Keratinocyte (primary cell): ENCODE measurements around the gene C2. TPM values are rescaled to one million over a fixed set of nuclear protein-coding genes. Genes with fewer than 3 reads are reported as not detected.

Source experiments
- DNase-seq: peaks from one replicate; pipeline ENCODE4 v3.0.0-alpha.2; 2011; ENCODE audit warnings: low read depth, missing footprints, low spot score
- FAIRE-seq: peaks from 2 replicates; lab custom pipeline; 2011; peaks lifted over from hg19 to GRCh38; lab: Jason Lieb, UNC
- H2AFZ ChIP-seq: 2 replicates; pipeline ENCODE4 v1.6.0; 2012; ENCODE audit warnings: low read length, control low read depth, inconsistent platforms; ENCODE audit not compliant: control insufficient read depth
- H3K27ac ChIP-seq: 2 replicates; pipeline ENCODE4 v1.5.1; 2011; ENCODE audit warnings: low read length; ENCODE audit not compliant: control insufficient read depth, insufficient read depth
- H3K27me3 ChIP-seq: 3 replicates; pipeline ENCODE4 v1.6.0; 2011; ENCODE audit warnings: low read length; ENCODE audit not compliant: control insufficient read depth, insufficient read depth; ENCODE audit errors: extremely low read depth
- H3K36me3 ChIP-seq, 2 experiments: 2 replicates in 1 of 2; 3 replicates in 1 of 2; pipeline ENCODE4 v1.5.1; 2011; ENCODE audit warnings: low read length in 2 of 2, mild to moderate bottlenecking in 1 of 2; ENCODE audit not compliant: control insufficient read depth in 2 of 2, insufficient read depth in 2 of 2; ENCODE audit errors: extremely low read depth in 1 of 2
- H3K4me1 ChIP-seq: 3 replicates; pipeline ENCODE4 v1.5.1; 2011; ENCODE audit warnings: low read length; ENCODE audit not compliant: control insufficient read depth, insufficient read depth; ENCODE audit errors: extremely low read depth
- H3K4me2 ChIP-seq: 3 replicates; pipeline ENCODE4 v1.6.0; 2011; ENCODE audit warnings: low read depth, low read length; ENCODE audit not compliant: control insufficient read depth, insufficient read depth; ENCODE audit errors: extremely low read depth
- H3K4me3 ChIP-seq, 3 experiments: fragments of 200-600 bp in 1 of 3; sonication (generic) in 1 of 3; 2 replicates in 2 of 3; 3 replicates in 1 of 3; pipeline ENCODE4 v1.5.1; 2011 to 2016; ENCODE audit warnings: low read length in 3 of 3, mild to moderate bottlenecking in 3 of 3, control low read depth in 2 of 3, inconsistent platforms in 1 of 3, low read depth in 1 of 3, mixed read lengths in 1 of 3, mixed run types in 1 of 3, moderate library complexity in 1 of 3; ENCODE audit not compliant: control insufficient read depth in 2 of 3, insufficient read depth in 2 of 3; ENCODE audit errors: extremely low read depth in 1 of 3
- H3K79me2 ChIP-seq: 2 replicates; pipeline ENCODE4 v1.6.0; 2012; ENCODE audit warnings: low read length; ENCODE audit not compliant: control insufficient read depth, insufficient read depth
- H3K9ac ChIP-seq: 3 replicates; pipeline ENCODE4 v1.6.0; 2011; ENCODE audit warnings: low read length; ENCODE audit not compliant: control insufficient read depth, insufficient read depth; ENCODE audit errors: extremely low read depth
- H3K9me1 ChIP-seq: 3 replicates; pipeline ENCODE4 v1.6.0; 2011; ENCODE audit warnings: low read length; ENCODE audit not compliant: control insufficient read depth, insufficient read depth; ENCODE audit errors: extremely low read depth
- H3K9me3 ChIP-seq: 2 replicates; pipeline ENCODE4 v1.5.1; 2012; ENCODE audit warnings: low read depth, low read length; ENCODE audit not compliant: control insufficient read depth
- H4K20me1 ChIP-seq: 3 replicates; pipeline ENCODE4 v1.6.0; 2011; ENCODE audit warnings: low read length; ENCODE audit not compliant: control insufficient read depth, insufficient read depth; ENCODE audit errors: extremely low read depth
- CTCF ChIP-seq, 3 experiments: IDR thresholded peaks in 1 of 3; conservative IDR thresholded peaks in 1 of 3; optimal IDR thresholded peaks in 1 of 3; 2 replicates in 2 of 3; 3 replicates in 1 of 3; pipeline versions ENCODE3 to v1.5.1; 2011; ENCODE audit warnings: low read length in 3 of 3, mild to moderate bottlenecking in 3 of 3, moderate library complexity in 2 of 3, control low read depth in 1 of 3, inconsistent platforms in 1 of 3; ENCODE audit not compliant: insufficient read depth in 2 of 3; ENCODE audit errors: extremely low read depth in 1 of 3
- EZH2 ChIP-seq: IDR thresholded peaks from one replicate; pipeline ENCODE4 v1.6.1; 2012; ENCODE audit warnings: inconsistent platforms, mild to moderate bottlenecking, low read length, moderate library complexity
- dilution Hi-C: fragments of 300-500 bp; cut with MboI; formaldehyde crosslinking; loops from one replicate; pipeline ENCODE4 v1.7.0; 2020; ENCODE audit warnings: low sequenced_read_pairs; ENCODE audit not compliant: extremely low pct_ligation_motif_present
- polyA minus RNA-seq, 3 experiments: library from RNA; depleted of rRNA, polyadenylated mRNA; stranded (reverse); fragments of >200 nt; gene quantifications; 1 replicate in 1 of 3; 2 replicates in 1 of 3; 3 replicates in 1 of 3; pipeline ENCODE4 v1.2.3, GENCODE V29; 2011
- polyA plus RNA-seq, 5 experiments: library from polyadenylated mRNA; depleted of rRNA in 3 of 5; stranded (reverse) in 3 of 5; stranded (forward) in 1 of 5; unstranded in 1 of 5; fragments of >200 nt; gene quantifications; 1 replicate in 1 of 5; 2 replicates in 3 of 5; 3 replicates in 1 of 5; pipeline versions ENCODE4 v1.2.1 to v1.2.3, GENCODE V29; 2011 to 2012; ENCODE audit warnings: missing spikeins in 2 of 5, low read depth in 1 of 5, low replicate concordance in 1 of 5

C2 gene
- 0.04 TPM in 1 of 3 replicates, not detected in the others for polyA plus RNA-seq
- 0.46 TPM for polyA plus RNA-seq (2011; ENCODE audit: low read depth)
- polyA plus RNA-seq (2011; cell fraction: cytosol; rRNA removed), result not detected in 2 replicates
- polyA plus RNA-seq (2011; cell fraction: nucleus; rRNA removed), result 0.20 and 0.24 TPM in 2 replicates
- polyA plus RNA-seq (2012; ENCODE audit: low replicate concordance), result 1.0 TPM in 1 of 2 replicates, not detected in the other
- polyA minus RNA-seq, result not detected in 3 replicates
- not detected for polyA minus RNA-seq (2011; cell fraction: cytosol; rRNA and poly(A)+ RNA removed)
- polyA minus RNA-seq (2011; cell fraction: nucleus; rRNA and poly(A)+ RNA removed), result not detected in 2 replicates

- Histone ChIP-seq H3K4me2 (no peak within 1 kb of the TSS), H3K4me3 (no peak within 1 kb of the TSS), H3K9me3 (no peaks in the 10 kb centered on the region), H3K27me3 (peaks cover 7% of the 10 kb centered on the region), H3K79me2 (no peaks in the 10 kb centered on the region), H3K27ac (no peak within 1 kb of the TSS), H4K20me1 (no peaks in the 10 kb centered on the region), H3K36me3 (no peaks in the 10 kb centered on the region), H3K9ac (no peak within 1 kb of the TSS), H3K4me1 (no peaks in the 10 kb centered on the region), H2AFZ (no peak within 1 kb of the TSS), H3K9me1 (no peaks in the 10 kb centered on the region)
- DNase-seq (no peak), FAIRE-seq (no peak)
- dilution Hi-C loops, result no loop called here
- TF ChIP-seq EZH2, result no peak
- TF ChIP-seq CTCF (optimal IDR thresholded peaks at IDR 0.05 in 1 of 3, IDR thresholded peaks at IDR 0.05 in 1 of 3, conservative IDR thresholded peaks at IDR 0.05 in 1 of 3; ENCODE audit: extremely low read depth in 1 of 3, insufficient read depth in 2 of 3, low read length in 3 of 3), result no peak
These were observed at the start of gene C2 for GRCh38 chr6:31927242-31927862. C2 (plus strand) TSS chr6:31927717; CDS start chr6:31927753, 36 bp downstream.

DNA sequence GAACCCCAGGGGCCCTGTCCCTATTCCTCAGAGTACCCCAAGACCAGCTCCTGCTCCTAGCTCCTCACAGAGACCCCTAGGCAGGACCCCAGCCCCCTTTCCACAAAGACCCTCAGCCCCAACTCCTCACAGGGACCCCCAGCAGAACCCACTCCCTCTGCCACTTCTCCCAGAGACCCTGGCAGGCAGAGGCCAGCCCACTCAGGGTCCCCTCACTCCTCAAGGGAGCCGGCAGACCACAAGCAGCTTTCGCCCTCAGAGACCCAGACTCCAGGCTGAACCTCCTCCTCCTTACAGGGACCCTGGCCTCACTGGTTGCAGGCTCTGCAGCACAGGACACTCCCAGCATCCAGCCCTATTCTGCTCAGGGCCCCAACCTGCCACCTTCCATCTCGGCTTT is 49.3 kb upstream of the C2 start:
- H3K9me1 ChIP-seq, result no peaks in the 10 kb centered on the region
- dilution Hi-C loops, result no loop called here
- no peak overlapping the region for H2AFZ ChIP-seq
- no peaks in the 10 kb centered on the region for H3K9me3 ChIP-seq
- H3K27me3 ChIP-seq, result no peaks in the 10 kb centered on the region
- DNase-seq (no peak), FAIRE-seq (no peak)
- no peaks in the 10 kb centered on the region for H4K20me1 ChIP-seq
- H3K4me1 ChIP-seq, result peaks cover 4% of the 10 kb centered on the region
- H3K4me3 ChIP-seq, result no peak overlapping the region
- peaks cover 7 to 13% of the 10 kb centered on the region in 2 experiments for H3K36me3 ChIP-seq
- H3K9ac ChIP-seq, result no peak overlapping the region
- no peak overlapping the region for H3K27ac ChIP-seq
- H3K79me2 ChIP-seq, result no peaks in the 10 kb centered on the region
- no peak overlapping the region for H3K4me2 ChIP-seq
- TF ChIP-seq CTCF (optimal IDR thresholded peaks at IDR 0.05 in 1 of 3, IDR thresholded peaks at IDR 0.05 in 1 of 3, conservative IDR thresholded peaks at IDR 0.05 in 1 of 3; ENCODE audit: extremely low read depth in 1 of 3, insufficient read depth in 2 of 3, low read length in 3 of 3) (no peak), EZH2 (no peak)
